ENCODE data around the gene RETREG1. TPM values are rescaled to one million over a fixed set of nuclear protein-coding genes. Genes with fewer than 3 reads are reported as not detected.

Gene RETREG1
- total RNA-seq, 2 experiments from 2014 or later = 17.7 to 23.3 TPM

DNA sequence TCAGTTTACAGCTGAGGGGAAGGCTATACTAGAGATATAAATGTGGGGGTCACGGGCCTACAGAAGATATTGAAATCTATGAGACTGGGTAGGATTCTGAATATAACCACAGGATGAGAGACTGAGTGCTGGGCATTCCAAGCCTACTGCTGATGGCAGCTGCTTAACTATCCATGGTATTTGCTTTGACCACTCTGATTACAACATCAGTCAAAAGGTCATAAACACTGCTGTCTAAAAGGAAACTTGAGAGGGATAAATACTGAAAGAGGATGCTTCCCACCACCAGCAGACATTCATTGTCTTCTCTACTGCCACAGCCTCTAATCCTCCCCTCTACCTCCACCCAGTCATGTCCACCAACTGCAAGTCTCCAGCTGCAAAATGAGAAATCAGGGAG, 155.0 kb downstream of the RETREG1 start:
- Mint-ChIP-seq H3K27ac (peak overlapping the region; percentile 69), H3K9me3 (ENCODE audit: low read depth) (no peaks in the 10 kb centered on the region), H3K36me3 (ENCODE audit: low read depth) (peaks cover 67% of the 10 kb centered on the region), H3K27me3 (no peaks in the 10 kb centered on the region), H3K4me1 (peaks cover 72% of the 10 kb centered on the region), H3K4me3 (no peak overlapping the region)
- intact Hi-C loops (cut with DNase I, micrococcal nuclease) = loop anchor here (10.0 kb wide), 3 partner anchors 323 to 1657 kb away; partner anchors contain the start of gene MYO10 (in 2 of the 2)
- ChIA-PET CTCF (interaction anchor here (0.6 kb wide), 1 partner anchor 19 kb away, joined by 3 read pairs; no protein-coding TSS in a partner anchor), POLR2A (no interaction called here)
- DNase-seq (no peak), ATAC-seq (no peak)

DNA sequence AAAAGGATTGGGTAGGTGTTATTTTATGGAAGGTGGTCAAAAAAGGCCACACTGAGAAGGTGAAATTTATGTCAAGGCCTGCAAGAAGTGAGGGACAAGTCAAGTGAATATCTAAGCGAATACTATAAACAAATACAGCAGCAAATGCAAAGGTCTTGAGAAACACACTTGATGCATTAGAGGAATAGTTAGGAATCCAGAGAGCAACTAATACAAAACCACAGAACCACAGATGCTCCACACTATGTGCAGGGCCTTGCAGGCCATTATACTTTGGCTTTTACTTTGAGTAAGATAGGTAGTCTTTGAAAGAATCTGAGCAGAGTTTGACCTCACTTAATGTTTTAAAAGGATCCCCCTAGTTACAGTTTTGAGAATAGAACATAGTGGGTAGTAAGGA, 155.8 kb downstream of the RETREG1 start:
- Mint-ChIP-seq H3K4me3 (no peak overlapping the region), H3K27me3 (no peaks in the 10 kb centered on the region), H3K4me1 (peaks cover 75% of the 10 kb centered on the region), H3K36me3 (ENCODE audit: low read depth) (peaks cover 72% of the 10 kb centered on the region), H3K9me3 (ENCODE audit: low read depth) (no peaks in the 10 kb centered on the region), H3K27ac (peak overlapping the region; percentile 44)
- no peak for ATAC-seq
- ChIA-PET POLR2A (no interaction called here), CTCF (no interaction called here)
- DNase-seq = no peak
- intact Hi-C loops (cut with DNase I, micrococcal nuclease) = loop anchor here (10.0 kb wide), 3 partner anchors 324 to 1656 kb away; partner anchors contain the start of gene MYO10 (in 2 of the 2)

DNA sequence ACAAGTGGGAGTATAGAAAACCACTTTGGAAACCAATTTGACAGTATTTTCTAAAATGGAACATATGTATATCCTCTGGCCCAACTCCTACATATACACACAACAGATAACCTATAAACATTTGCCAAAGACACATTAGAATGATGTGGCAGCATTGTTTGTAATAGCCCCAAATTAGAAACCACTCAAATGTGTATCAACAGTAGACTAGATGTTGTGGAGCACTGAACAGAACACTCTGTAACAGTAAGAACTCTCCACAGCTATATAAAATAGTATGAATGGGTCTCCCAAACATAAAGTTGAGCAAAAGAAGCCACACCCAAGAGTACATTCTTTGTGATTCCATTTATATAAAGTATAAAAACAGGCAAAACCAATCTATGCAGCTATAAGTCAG, 157.3 kb downstream of the RETREG1 start:
- peaks cover 71% of the 10 kb centered on the region for H3K36me3 Mint-ChIP-seq (ENCODE audit: low read depth)
- no peak for ATAC-seq
- H3K27ac Mint-ChIP-seq = peak overlapping the region; percentile 51

DNA sequence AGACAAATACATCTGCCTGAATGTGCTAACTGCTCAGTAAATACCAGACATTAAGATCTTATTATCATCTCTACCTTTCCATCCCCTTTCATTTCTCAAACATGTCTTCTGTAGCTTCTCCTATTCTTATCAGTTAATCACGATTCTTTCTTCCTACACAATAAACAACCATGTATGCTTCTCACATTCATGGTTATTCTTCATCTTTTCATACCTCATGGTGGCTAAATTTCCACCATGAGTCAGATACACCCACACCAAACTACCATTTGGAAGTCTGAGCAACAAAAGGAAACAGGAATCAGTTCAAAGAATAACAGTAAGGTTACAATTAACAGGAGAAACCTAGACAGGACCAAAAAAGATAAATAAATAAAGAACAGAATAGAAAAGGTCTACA, 158.9 kb downstream of the RETREG1 start:
- H3K27me3 Mint-ChIP-seq = no peaks in the 10 kb centered on the region
- H3K9me3 Mint-ChIP-seq (ENCODE audit: low read depth) = no peaks in the 10 kb centered on the region
- DNase-seq (peak; percentile 17), ATAC-seq (peak; percentile 37)
- peak overlapping the region; percentile 5 for H3K4me3 Mint-ChIP-seq
- H3K27ac Mint-ChIP-seq = peak overlapping the region; percentile 77
- intact Hi-C loops (cut with DNase I, micrococcal nuclease) = loop anchor here in 1 of 2 experiments (10.0 kb wide), 1 partner anchor 1873 kb away; the partner anchor contains the start of gene OTULINL
- peaks cover 63% of the 10 kb centered on the region for H3K36me3 Mint-ChIP-seq (ENCODE audit: low read depth)
- POLR2A ChIA-PET = interaction anchor here (0.6 kb wide), 2 partner anchors 8 to 151 kb away, joined by 4 to 5 read pairs; no protein-coding TSS in a partner anchor
- CTCF ChIA-PET = interaction anchor here (0.6 to 4.3 kb wide), 7 partner anchors 11 to 1089 kb away, joined by 3 to 37 read pairs (median 13); no protein-coding TSS in a partner anchor
- peaks cover 68% of the 10 kb centered on the region for H3K4me1 Mint-ChIP-seq

More for the DNA sequence above, 157.3 kb downstream of the RETREG1 start:
- ChIA-PET CTCF (interaction anchor here (0.7 to 4.3 kb wide), 5 partner anchors 8 to 332 kb away, joined by 3 to 37 read pairs (median 5); no protein-coding TSS in a partner anchor), POLR2A (no interaction called here)
- Mint-ChIP-seq H3K4me3 (no peak overlapping the region), H3K9me3 (ENCODE audit: low read depth) (no peaks in the 10 kb centered on the region), H3K4me1 (peaks cover 82% of the 10 kb centered on the region), H3K27me3 (no peaks in the 10 kb centered on the region)
- DNase-seq = no peak
- intact Hi-C loops (cut with DNase I, micrococcal nuclease) = loop anchor here in 1 of 2 experiments (10.0 kb wide), 1 partner anchor 1875 kb away; the partner anchor contains the start of gene OTULINL

DNA sequence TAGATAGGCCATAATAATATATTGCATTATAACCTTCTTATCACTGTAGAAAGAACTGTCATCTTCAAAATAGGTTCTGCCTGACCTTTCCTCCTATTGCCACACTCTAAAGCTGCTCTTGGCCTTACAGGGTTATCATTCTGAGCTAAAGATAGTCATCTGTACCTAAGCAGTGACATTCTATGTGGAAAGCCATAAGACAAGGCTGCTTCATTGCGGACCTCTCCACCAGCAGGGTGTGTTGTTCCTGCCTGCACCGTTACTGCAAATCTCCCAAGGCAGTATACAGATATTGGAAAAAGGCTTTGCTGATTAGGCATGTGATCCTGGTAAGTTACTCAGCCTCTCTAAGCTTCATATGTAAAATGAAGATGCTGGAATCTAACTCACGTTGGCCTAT, 159.3 kb downstream of the RETREG1 start:
- H3K9me3 Mint-ChIP-seq (ENCODE audit: low read depth) = no peaks in the 10 kb centered on the region
- CTCF ChIA-PET = interaction anchor here (0.6 to 4.3 kb wide), 9 partner anchors 10 to 1089 kb away, joined by 3 to 37 read pairs (median 8); no protein-coding TSS in a partner anchor

DNA sequence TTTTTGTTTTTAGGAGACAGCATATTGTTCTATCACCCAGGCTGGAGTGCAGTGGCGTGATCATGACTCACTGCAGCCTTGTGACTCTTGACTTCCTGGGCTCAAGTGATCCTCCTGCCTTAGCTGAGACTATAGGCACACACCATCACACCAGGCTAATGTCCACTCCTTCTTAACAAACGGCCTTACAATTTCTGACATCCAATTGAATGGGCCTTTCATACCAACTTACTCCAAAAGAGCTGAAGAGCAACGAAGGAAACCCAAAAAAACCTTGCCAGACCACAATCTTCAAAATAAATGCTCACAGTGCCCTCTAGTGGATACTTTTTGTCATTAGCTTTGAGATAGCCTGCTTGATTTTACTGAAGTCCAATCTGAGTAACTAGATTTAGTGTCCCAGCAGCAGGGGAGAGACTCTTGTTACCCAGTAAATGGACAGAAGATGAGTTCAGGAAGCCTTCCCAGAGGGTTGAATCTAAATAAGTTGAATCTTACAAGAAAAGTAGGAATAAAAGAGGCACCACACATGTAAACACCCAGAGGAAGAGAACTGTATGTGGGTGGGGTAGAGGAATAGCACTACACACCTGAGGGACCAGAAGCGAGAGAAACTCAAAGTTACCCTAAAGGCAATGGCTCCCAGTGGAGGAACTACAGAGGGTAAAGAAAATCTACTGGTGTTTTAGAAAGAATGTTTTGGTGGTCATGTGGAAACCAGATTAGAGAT, 160.5 kb downstream of the RETREG1 start:
- H3K27me3 Mint-ChIP-seq = no peaks in the 10 kb centered on the region
- no peaks in the 10 kb centered on the region for H3K9me3 Mint-ChIP-seq (ENCODE audit: low read depth)
- ChIA-PET POLR2A (no interaction called here), CTCF (interaction anchor here (0.7 to 4.3 kb wide), 24 partner anchors 9 to 478 kb away, joined by 3 to 37 read pairs (median 4); partner anchors contain the start of gene ZNF622)
- peaks cover 51% of the 10 kb centered on the region for H3K36me3 Mint-ChIP-seq (ENCODE audit: low read depth)
- ATAC-seq (peak; percentile 89), DNase-seq (peak; percentile 61)
- H3K4me3 Mint-ChIP-seq = peak overlapping the region; percentile 34
- peak overlapping the region; percentile 79 for H3K27ac Mint-ChIP-seq
- H3K4me1 Mint-ChIP-seq = peaks cover 52% of the 10 kb centered on the region
- intact Hi-C loops (cut with DNase I, micrococcal nuclease) = loop anchor here (1.0 to 10.0 kb wide), 3 partner anchors 9 to 1871 kb away; partner anchors contain the start of genes OTULINL (in 1 of the 2) and ZNF622 (in 1 of the 2)

More for the DNA sequence above, 159.3 kb downstream of the RETREG1 start:
- peaks cover 62% of the 10 kb centered on the region for H3K36me3 Mint-ChIP-seq (ENCODE audit: low read depth)
- no peaks in the 10 kb centered on the region for H3K27me3 Mint-ChIP-seq
- DNase-seq (no peak), ATAC-seq (peak; percentile 3)
- H3K4me1 Mint-ChIP-seq = peaks cover 64% of the 10 kb centered on the region
- H3K27ac Mint-ChIP-seq = peak overlapping the region; percentile 77
- intact Hi-C loops (cut with DNase I, micrococcal nuclease) = loop anchor here in 1 of 2 experiments (10.0 kb wide), 1 partner anchor 1873 kb away; the partner anchor contains the start of gene OTULINL
- POLR2A ChIA-PET = no interaction called here
- no peak overlapping the region for H3K4me3 Mint-ChIP-seq

DNA sequence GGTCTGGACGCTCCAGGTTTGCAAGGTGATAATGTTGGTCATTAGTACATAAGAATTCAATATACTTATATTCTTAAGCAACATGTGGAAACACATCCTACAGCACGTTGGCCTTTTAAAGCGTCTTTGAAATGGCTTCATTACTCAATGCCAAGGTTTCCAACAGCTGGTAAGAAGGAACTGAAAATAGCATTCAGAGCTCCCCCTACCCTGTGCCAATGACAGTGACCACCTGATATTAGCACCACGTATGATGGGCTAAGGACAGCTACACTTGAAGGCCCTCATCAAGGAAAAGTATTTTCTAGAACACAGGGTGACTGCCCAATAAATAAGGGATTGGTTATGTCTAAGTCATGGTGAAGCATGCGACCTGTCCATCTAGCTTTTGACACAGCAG, 161.1 kb downstream of the RETREG1 start:
- Mint-ChIP-seq H3K36me3 (ENCODE audit: low read depth) (peaks cover 47% of the 10 kb centered on the region), H3K9me3 (ENCODE audit: low read depth) (no peaks in the 10 kb centered on the region), H3K27ac (peak overlapping the region; percentile 79), H3K4me1 (peaks cover 46% of the 10 kb centered on the region), H3K4me3 (peak overlapping the region; percentile 34), H3K27me3 (no peaks in the 10 kb centered on the region)
- no peak for DNase-seq
- intact Hi-C loops (cut with DNase I, micrococcal nuclease) = loop anchor here (1.0 to 10.0 kb wide), 3 partner anchors 10 to 1871 kb away; partner anchors contain the start of genes OTULINL (in 1 of the 2) and ZNF622 (in 1 of the 2)
- CTCF ChIA-PET = interaction anchor here (0.7 to 4.3 kb wide), 21 partner anchors 9 to 295 kb away, joined by 3 to 37 read pairs (median 4); partner anchors contain the start of gene ZNF622
- ATAC-seq = no peak
- POLR2A ChIA-PET = no interaction called here

DNA sequence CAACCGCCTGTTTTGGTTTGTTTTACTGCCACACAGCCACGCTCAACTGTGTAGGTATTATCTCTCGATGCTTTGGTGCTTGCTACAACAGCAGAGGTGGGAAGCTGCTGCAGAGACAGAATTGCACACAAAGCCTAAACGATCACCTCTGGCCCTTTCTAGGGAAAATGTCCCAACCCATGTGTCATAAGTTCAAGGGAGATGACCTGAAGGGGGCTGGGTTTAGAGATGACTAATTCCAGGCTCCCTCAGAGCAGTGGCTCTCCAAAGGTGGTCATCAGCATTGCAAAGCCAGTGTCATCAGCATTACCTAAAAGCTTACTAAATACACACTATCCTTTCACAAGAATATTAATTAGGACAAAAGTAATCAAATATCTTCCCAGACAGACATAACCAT, 162.1 kb downstream of the RETREG1 start:
- CTCF ChIA-PET = interaction anchor here (0.5 to 2.4 kb wide), 8 partner anchors 10 to 289 kb away, joined by 3 to 11 read pairs (median 3); no protein-coding TSS in a partner anchor
- DNase-seq = no peak
- no peak for ATAC-seq
- Mint-ChIP-seq H3K4me3 (no peak overlapping the region), H3K36me3 (ENCODE audit: low read depth) (peaks cover 48% of the 10 kb centered on the region), H3K4me1 (peaks cover 38% of the 10 kb centered on the region), H3K9me3 (ENCODE audit: low read depth) (no peaks in the 10 kb centered on the region), H3K27me3 (no peaks in the 10 kb centered on the region), H3K27ac (no peak overlapping the region)
- intact Hi-C loops (cut with DNase I, micrococcal nuclease) = loop anchor here in 1 of 2 experiments (10.0 kb wide), 1 partner anchor 1870 kb away; the partner anchor contains the start of gene OTULINL
- POLR2A ChIA-PET = no interaction called here

DNA sequence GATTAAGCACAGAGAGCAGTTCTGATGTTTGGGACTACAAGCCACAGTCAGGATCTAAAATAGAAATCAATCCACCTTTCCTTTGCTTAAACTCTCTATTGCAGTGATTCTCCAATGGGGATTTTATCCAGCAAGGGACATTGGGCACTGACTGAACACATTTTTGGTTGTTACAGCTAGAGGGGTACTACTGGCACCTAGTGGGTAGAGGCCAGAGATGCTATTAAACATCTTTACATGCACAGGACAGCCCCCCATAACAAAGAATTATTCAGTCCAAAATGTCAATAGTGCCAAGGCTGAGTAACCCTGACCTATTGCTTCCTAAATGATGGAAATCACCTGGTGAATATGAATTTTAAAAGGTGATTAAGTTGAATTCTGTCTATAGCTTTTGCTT, 163.2 kb downstream of the RETREG1 start:
- intact Hi-C loops (cut with DNase I, micrococcal nuclease) = loop anchor here in 1 of 2 experiments (10.0 kb wide), 1 partner anchor 1869 kb away; the partner anchor contains the start of gene OTULINL
- H3K27ac Mint-ChIP-seq = no peak overlapping the region
- ATAC-seq (no peak), DNase-seq (no peak)
- H3K36me3 Mint-ChIP-seq (ENCODE audit: low read depth) = peaks cover 50% of the 10 kb centered on the region
- POLR2A ChIA-PET = no interaction called here
- no peaks in the 10 kb centered on the region for H3K9me3 Mint-ChIP-seq (ENCODE audit: low read depth)
- H3K4me1 Mint-ChIP-seq = peaks cover 31% of the 10 kb centered on the region
- H3K4me3 Mint-ChIP-seq = no peak overlapping the region
- CTCF ChIA-PET = interaction anchor here (0.7 to 1.4 kb wide), 2 partner anchors 9 to 1574 kb away, joined by 3 read pairs; no protein-coding TSS in a partner anchor
- no peaks in the 10 kb centered on the region for H3K27me3 Mint-ChIP-seq

DNA sequence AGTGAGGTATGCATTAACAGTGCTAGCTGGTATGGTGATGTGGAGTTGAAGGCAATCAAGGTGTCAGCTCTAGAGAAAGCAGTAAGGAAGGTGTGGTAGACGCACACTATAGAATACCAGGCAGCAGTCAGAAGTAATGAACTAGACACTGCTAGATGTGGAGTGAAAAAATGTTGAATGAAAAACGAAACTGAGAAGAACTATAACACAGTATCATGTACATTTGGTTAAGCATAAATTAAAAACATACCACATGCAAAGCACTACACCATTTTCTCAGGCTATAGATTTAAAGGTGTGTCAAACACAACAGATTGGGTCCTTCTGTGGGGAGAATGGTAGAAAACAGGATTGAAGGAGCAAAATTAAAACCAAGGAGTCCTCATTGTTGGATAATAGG, 166.6 kb downstream of the RETREG1 start:
- ChIA-PET CTCF (interaction anchor here (0.5 to 1.2 kb wide), 2 partner anchors 13 to 371 kb away, joined by 3 read pairs; no protein-coding TSS in a partner anchor), POLR2A (no interaction called here)
- Mint-ChIP-seq H3K36me3 (ENCODE audit: low read depth) (peaks cover 41% of the 10 kb centered on the region), H3K9me3 (ENCODE audit: low read depth) (no peaks in the 10 kb centered on the region), H3K27me3 (no peaks in the 10 kb centered on the region), H3K4me1 (peaks cover 7% of the 10 kb centered on the region), H3K27ac (no peak overlapping the region), H3K4me3 (no peak overlapping the region)
- ATAC-seq (no peak), DNase-seq (no peak)
- intact Hi-C loops (cut with DNase I, micrococcal nuclease) = loop anchor here in 1 of 2 experiments (10.0 kb wide), 1 partner anchor 1865 kb away; the partner anchor contains the start of gene OTULINL

DNA sequence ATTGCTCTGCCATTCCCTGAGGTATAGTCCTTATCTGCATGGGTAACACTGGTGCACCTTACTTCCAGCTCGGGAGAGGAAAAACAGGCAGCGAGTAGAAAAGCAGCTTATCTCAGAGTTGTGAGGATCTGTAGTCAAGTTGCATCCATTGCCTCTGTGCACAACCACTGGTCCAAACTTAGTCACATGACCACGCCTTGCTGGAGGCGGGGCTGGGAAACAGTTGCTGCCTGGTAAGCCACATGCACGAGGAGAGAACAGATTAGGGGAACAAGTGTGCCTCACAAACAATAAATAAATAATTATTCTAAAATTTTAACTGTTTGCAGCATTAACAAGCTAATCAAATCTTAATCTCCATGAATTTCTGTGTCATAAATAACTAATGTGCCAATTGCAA, 169.8 kb downstream of the RETREG1 start:
- peak; percentile 21 for DNase-seq
- Mint-ChIP-seq H3K4me1 (no peaks in the 10 kb centered on the region), H3K4me3 (no peak overlapping the region), H3K9me3 (ENCODE audit: low read depth) (no peaks in the 10 kb centered on the region), H3K36me3 (ENCODE audit: low read depth) (peaks cover 29% of the 10 kb centered on the region), H3K27ac (no peak overlapping the region), H3K27me3 (no peaks in the 10 kb centered on the region)
- ATAC-seq = no peak
- intact Hi-C loops (cut with DNase I, micrococcal nuclease) = no loop called here
- POLR2A ChIA-PET = no interaction called here
- CTCF ChIA-PET = interaction anchor here (0.8 to 2.0 kb wide), 2 partner anchors 9 to 285 kb away, joined by 3 to 13 read pairs; no protein-coding TSS in a partner anchor

Measured in activated CD4-positive, alpha-beta T cell treated with anti-CD3 and anti-CD28 coated beads for 36 hours (primary cell).